ENCODE results near the gene TRPM1.

Gene TRPM1

DNA sequence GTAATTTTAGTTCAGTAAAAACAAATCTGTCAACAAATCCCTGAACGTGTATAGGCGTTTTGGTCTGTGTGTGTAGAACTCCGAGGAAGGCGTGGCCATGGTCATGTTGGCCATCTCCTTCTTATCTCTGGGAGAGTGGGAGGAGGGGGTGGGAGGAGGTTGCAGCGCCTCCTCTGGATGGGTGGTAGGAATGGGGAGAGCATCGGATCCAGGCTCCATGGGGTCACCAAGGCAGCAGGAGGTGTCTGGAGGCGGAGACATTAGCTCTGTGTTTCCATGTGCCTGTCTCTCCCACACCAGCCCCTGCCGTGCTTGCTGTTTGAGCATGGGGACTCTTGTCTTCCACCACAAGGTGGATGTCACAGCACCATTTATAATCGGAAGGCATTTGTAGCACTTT, 34.5 kb upstream of the TRPM1 start:
- Histone ChIP-seq H3K27ac (no peak overlapping the region), H3K36me3 (replicated peaks) (no peaks in the 10 kb centered on the region), H3K27me3 (replicated peaks) (no peaks in the 10 kb centered on the region), H3K4me3 (ENCODE audit: low read depth, low read length) (no peak overlapping the region)
- no peak for DNase-seq
- in situ Hi-C loops (cut with HindIII; ENCODE audit: low pct_ligation_motif_present, low sequenced_read_pairs) = no loop called here
- TF ChIP-seq, protein P1, sequence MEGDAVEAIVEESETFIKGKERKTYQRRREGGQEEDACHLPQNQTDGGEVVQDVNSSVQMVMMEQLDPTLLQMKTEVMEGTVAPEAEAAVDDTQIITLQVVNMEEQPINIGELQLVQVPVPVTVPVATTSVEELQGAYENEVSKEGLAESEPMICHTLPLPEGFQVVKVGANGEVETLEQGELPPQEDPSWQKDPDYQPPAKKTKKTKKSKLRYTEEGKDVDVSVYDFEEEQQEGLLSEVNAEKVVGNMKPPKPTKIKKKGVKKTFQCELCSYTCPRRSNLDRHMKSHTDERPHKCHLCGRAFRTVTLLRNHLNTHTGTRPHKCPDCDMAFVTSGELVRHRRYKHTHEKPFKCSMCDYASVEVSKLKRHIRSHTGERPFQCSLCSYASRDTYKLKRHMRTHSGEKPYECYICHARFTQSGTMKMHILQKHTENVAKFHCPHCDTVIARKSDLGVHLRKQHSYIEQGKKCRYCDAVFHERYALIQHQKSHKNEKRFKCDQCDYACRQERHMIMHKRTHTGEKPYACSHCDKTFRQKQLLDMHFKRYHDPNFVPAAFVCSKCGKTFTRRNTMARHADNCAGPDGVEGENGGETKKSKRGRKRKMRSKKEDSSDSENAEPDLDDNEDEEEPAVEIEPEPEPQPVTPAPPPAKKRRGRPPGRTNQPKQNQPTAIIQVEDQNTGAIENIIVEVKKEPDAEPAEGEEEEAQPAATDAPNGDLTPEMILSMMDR (IDR thresholded peaks at IDR 0.05; ENCODE audit: low read depth, low read length, missing control alignments) = peak; percentile 13

DNA sequence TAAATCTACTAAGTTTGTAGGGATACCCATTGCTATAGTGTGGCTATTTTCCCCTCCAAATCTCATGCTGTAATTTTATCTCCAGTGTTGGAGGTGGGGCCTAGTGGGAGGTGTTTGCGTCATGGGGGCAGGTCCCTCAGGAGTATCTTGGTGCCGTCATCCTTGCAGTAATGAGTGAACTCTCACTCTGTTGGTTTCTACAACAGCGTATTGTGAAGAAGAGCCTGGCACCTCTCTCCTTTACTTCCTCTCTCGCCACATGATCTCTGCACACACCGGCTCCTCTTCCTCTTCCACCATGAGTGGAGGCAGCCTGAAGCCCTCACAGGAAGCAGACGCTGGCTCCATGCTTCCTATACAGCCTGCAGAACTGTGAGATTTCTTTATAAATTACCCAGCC, 34.0 kb upstream of the TRPM1 start:
- TF ChIP-seq, protein P1 (IDR thresholded peaks at IDR 0.05; ENCODE audit: low read depth, low read length, missing control alignments) = no peak
- no peaks in the 10 kb centered on the region for H3K36me3 ChIP-seq (replicated peaks)
- in situ Hi-C loops (cut with HindIII; ENCODE audit: low pct_ligation_motif_present, low sequenced_read_pairs) = no loop called here
- H3K27ac ChIP-seq = no peak overlapping the region
- DNase-seq = no peak
- H3K27me3 ChIP-seq (replicated peaks) = no peaks in the 10 kb centered on the region
- H3K4me3 ChIP-seq (ENCODE audit: low read depth, low read length) = no peak overlapping the region

DNA sequence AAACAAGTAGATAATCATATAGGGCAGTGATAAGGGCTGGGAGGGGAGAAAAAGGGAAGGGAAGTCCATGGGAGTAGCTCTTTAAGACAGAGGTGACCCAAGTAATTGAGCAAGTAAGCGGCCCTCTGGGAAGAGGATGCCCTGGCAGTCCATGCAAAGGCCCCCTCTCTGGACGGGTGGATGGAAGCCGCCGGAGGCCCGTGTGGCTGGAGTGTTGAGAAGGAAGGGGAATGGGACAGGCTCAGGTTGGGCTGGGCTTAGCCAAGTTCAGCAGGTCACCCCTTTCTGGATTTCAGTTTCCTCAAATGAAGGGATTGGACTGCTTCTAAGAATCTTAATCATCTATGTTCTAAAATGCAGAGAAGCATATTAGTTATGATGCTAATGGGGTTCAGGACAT, 32.4 kb upstream of the TRPM1 start:
- in situ Hi-C loops (cut with HindIII; ENCODE audit: low pct_ligation_motif_present, low sequenced_read_pairs) = no loop called here
- no peaks in the 10 kb centered on the region for H3K36me3 ChIP-seq (replicated peaks)

DNA sequence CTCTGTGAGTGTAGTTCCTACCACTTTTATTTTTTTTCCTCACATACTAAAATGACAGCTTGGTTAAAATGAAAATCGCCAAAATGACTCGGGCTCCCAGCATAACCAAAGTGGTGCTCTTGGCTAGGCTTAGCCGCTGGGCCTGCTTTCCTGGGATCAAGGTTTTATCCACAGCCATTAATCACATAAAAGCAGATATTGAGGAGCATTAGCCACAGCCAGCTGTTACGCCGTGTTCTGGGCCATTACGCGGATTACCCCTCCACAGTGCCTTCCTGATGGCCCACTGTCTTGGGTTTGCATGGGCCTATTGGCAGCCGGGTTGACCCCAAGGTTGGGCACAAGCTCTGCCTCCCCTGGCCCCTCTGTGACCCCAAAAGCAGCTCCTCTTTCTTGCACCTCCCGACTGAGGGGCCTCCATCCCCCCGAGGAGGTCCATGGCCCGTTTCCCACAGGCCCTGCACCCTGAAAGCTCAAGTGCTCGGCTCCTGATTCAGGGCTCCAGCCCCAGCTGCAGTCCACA, 30.4 kb upstream of the TRPM1 start:
- H3K27ac ChIP-seq = no peak overlapping the region
- H3K27me3 ChIP-seq (replicated peaks) = no peaks in the 10 kb centered on the region
- TF ChIP-seq, protein P1 (IDR thresholded peaks at IDR 0.05; ENCODE audit: low read depth, low read length, missing control alignments) = no peak
- DNase-seq = no peak
- in situ Hi-C loops (cut with HindIII; ENCODE audit: low pct_ligation_motif_present, low sequenced_read_pairs) = no loop called here
- H3K4me3 ChIP-seq (ENCODE audit: low read depth, low read length) = no peak overlapping the region
- no peaks in the 10 kb centered on the region for H3K36me3 ChIP-seq (replicated peaks)

More for the DNA sequence above, 32.4 kb upstream of the TRPM1 start:
- Histone ChIP-seq H3K4me3 (ENCODE audit: low read depth, low read length) (no peak overlapping the region), H3K27ac (no peak overlapping the region), H3K27me3 (replicated peaks) (no peaks in the 10 kb centered on the region)
- TF ChIP-seq, protein P1 (IDR thresholded peaks at IDR 0.05; ENCODE audit: low read depth, low read length, missing control alignments) = no peak
- no peak for DNase-seq

DNA sequence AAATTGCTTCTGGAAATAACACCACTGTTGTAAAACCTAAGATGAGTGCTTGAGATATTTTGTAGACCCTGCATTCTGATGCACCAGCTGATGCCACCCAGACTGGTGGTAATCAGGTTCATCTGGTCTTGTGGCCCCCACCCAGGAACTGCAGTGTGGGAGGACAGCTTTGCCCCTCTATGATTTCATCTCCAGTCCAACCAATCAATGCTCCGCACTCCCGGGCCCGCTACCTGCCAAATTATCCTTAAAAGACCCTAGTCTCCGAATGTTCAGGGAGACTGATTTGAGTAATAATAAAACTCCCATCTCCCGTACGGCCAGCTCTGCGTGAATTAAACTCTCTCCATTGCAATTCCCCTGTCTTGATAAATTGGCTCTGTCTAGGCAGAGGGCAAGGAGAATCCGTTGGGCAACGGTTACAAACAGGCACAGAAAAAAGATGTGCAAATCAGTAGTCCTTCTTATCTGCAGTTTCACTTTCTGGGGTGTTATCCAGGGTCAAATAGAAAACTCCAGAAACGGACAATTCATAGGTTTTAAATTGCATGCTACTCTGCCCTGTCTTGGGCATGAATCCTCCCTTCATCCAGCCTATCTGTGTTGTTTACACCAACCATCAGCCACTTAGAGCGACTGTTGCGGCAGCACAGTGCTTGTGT, 29.2 kb upstream of the TRPM1 start:
- Histone ChIP-seq H3K27me3 (replicated peaks) (no peaks in the 10 kb centered on the region), H3K36me3 (replicated peaks) (no peaks in the 10 kb centered on the region), H3K27ac (no peak overlapping the region), H3K4me3 (ENCODE audit: low read depth, low read length) (no peak overlapping the region)
- TF ChIP-seq, protein P1 (IDR thresholded peaks at IDR 0.05; ENCODE audit: low read depth, low read length, missing control alignments) = no peak
- in situ Hi-C loops (cut with HindIII; ENCODE audit: low pct_ligation_motif_present, low sequenced_read_pairs) = no loop called here
- DNase-seq = no peak

All from brain microvascular endothelial cell (primary cell).